Heart right ventricle (tissue), 16 donors: ENCODE data around the gene TOP2A. TPM values are rescaled to one million over a fixed set of nuclear protein-coding genes. Genes with fewer than 3 reads are reported as not detected.
"Not testable (repeated sequence)": the region's sequence is repeated elsewhere in the genome, so short reads cannot be mapped to it uniquely, and the experiment has no call there.

ENCODE experiments used
- ATAC-seq, 8 donors: fragments of 200-7000 bp; cut with Tn5 transposase; one replicate each; pipeline ENCODE4 v1.9.1; 2020; ENCODE audit warnings: mild to moderate bottlenecking in 8 of 8, moderate library complexity in 8 of 8, moderate number of reproducible peaks in 1 of 8
- DNase-seq, 2 donors: peaks; one replicate each; pipeline ENCODE4 v3.0.0-alpha.2; 2020
- H3K27ac ChIP-seq, 10 donors: fragments of 200-600 bp; sonication (generic) in 2 of 10; one replicate each; pipeline versions ENCODE4 v1.5.0 to v1.8.0; 2020 to 2022; ENCODE audit warnings: mild to moderate bottlenecking in 3 of 10
- H3K27me3 ChIP-seq, 7 donors: fragments of 200-600 bp; one replicate each; pipeline ENCODE4 v1.8.0; 2021 to 2022; ENCODE audit warnings: mild to moderate bottlenecking in 2 of 7
- H3K36me3 ChIP-seq, 9 donors: fragments of 200-600 bp; sonication (generic) in 1 of 9; one replicate each; pipeline versions ENCODE4 v1.5.0 to v1.8.0; 2020 to 2022; ENCODE audit warnings: mild to moderate bottlenecking in 2 of 9
- H3K4me1 ChIP-seq, 9 donors: fragments of 200-600 bp; sonication (generic) in 1 of 9; one replicate each; pipeline versions ENCODE4 v1.5.0 to v1.8.0; 2020 to 2022; ENCODE audit warnings: mild to moderate bottlenecking in 4 of 9
- H3K4me3 ChIP-seq, 10 donors: fragments of 200-600 bp; sonication (generic) in 2 of 10; one replicate each; pipeline versions ENCODE4 v1.5.0 to v1.8.0; 2020 to 2022; ENCODE audit warnings: mild to moderate bottlenecking in 7 of 10, moderate library complexity in 2 of 10
- H3K9me3 ChIP-seq, 11 donors: fragments of 200-600 bp in 10 of 11; sonication (generic) in 2 of 11; one replicate each; pipeline versions ENCODE4 v1.5.0 to v1.8.0; 2013 to 2022; ENCODE audit warnings: mild to moderate bottlenecking in 2 of 11, control low read depth in 1 of 11, moderate library complexity in 1 of 11
- CTCF ChIP-seq, 9 donors: fragments of 200-600 bp; sonication (generic) in 2 of 9; IDR thresholded peaks; one replicate each; pipeline versions ENCODE4 v1.5.0 to v1.8.0; 2021 to 2022; ENCODE audit warnings: antibody characterized with exemption in 9 of 9, mild to moderate bottlenecking in 5 of 9, moderate library complexity in 1 of 9
- WGBS, 2 donors: extraction: QIAGEN DNeasy Blood & Tissue Kit; methylation state at CpG; one replicate each; pipeline ENCODE4 v1.1.7; 2013; ENCODE audit warnings: inconsistent platforms in 1 of 2; 5-methylcytosine and 5-hydroxymethylcytosine counted together
- intact Hi-C, 10 donors: fragments of 100-400 bp; cut with DNase I; formaldehyde crosslinking; loops; one replicate each; pipeline versions ENCODE4 v1.11.1 to v1.14.2; 2022
- polyA plus RNA-seq, 2 donors: library from polyadenylated mRNA; stranded (reverse); fragments of 200-250 nt; gene quantifications; one replicate each; pipeline ENCODE4 v1.2.3, GENCODE V29; 2013
- total RNA-seq, 10 donors: library from RNA; stranded (reverse); fragmentation: NEBNext Ultra II Directional in 3 of 10; extraction: Animal tissue kit (Norgen Biotek cat#: 25700) in 3 of 10; gene quantifications; one replicate each; pipeline versions ENCODE4 v1.2.1 to v1.2.4, GENCODE V29; 2021 to 2023
- donor health status: Arrhythmogenic right ventricular cardiomyopathy.
- donor health status: ischemic (EF 13 %, LVEDD 7.1; RV severe dilation, severe dysfunction).
- donor health status: healthy with polysubstance abuse.
- donor health status: DM: no; HTN: yes; CAD: no.
- donor health status: DM: no; HTN: no; CAD: no.
- donor health status: ischemic (EF 25% LVEDD 6.9; RV normal size, moderate dysfunction).
- donor health status: ischemic (EF 25% LVEDD 5.7; RV mildly dilated, moderate dysfunction).
- donor health status: healthy.
- donor health status: DM: yes; HTN: yes; CAD: no.
- donor health status: Ischemic cardiomyopathy.
- donor health status: ischemic (EF 35%, LVEDD 5.7; RV mildly dilated, moderate dysfunction).
- donor health status: nonischemic (EF 11% LVEDD 7.7; RV severe dilation, severe dysfunction).
- donor health status: DM: yes; HTN: yes; CAD: no.
- donor health status: PGD.
- donor health status: ischemic (EF 29% LVEDD 5.4; RV normal size, mild dysfunction).
- donor health status: nonischemic (EF 23%, LVEDD 6.1; RV moderate dilation, normal function).

Gene TOP2A
- total and polyA plus RNA-seq, 12 donors, result 0.17 to 20.0 (median 1.0) TPM

GRCh38 chr17:40410082-40410481 lies 7.6 kb downstream of the TOP2A start:
- 90 to 95% methylated on average over 1 of the region's 1 CpG for WGBS, 2 donors
- Histone ChIP-seq H3K9me3 (no peaks in the 10 kb centered on the region), H3K36me3 (peaks cover 0 to 71% (median 0%) of the 10 kb centered on the region in 9 donors), H3K4me3 (no peak overlapping the region), H3K27me3 (no peaks in the 10 kb centered on the region), H3K4me1 (peaks cover 0 to 4% (median 0%) of the 10 kb centered on the region in 9 donors), H3K27ac (no peak overlapping the region)
- TF ChIP-seq CTCF (IDR thresholded peaks at IDR 0.05), result no peak
- intact Hi-C loops, result loop anchor here in 5 of 10 donors (10.0 kb wide), 3 partner anchors 45 to 205 kb away; partner anchors contain the start of genes GJD3 (in 2 of the 5) and RARA (in 2 of the 5)
- no peak for DNase-seq
- no peak for ATAC-seq

- 99% methylated on average over 4 of the region's 4 CpGs for WGBS, 2 donors
- H3K27ac ChIP-seq, ATAC-seq, intact Hi-C loops, H3K9me3 ChIP-seq, H3K4me1 ChIP-seq, H3K27me3 ChIP-seq, DNase-seq, H3K4me3 ChIP-seq: not testable (repeated sequence)
- H3K36me3 ChIP-seq, result peaks cover 0 to 77% (median 0%) of the 10 kb centered on the region in 9 donors
Observed at GRCh38 chr17:40409540-40409939, 8.2 kb downstream of the TOP2A start.

- H3K36me3 ChIP-seq, result peaks cover 0 to 77% (median 0%) of the 10 kb centered on the region in 9 donors
- H3K9me3 ChIP-seq, result no peaks in the 10 kb centered on the region
- WGBS, 2 donors, result 96 to 98% methylated on average over 3 of the region's 3 CpGs
- DNase-seq (no peak), ATAC-seq (no peak)
- H3K4me3 ChIP-seq, result no peak overlapping the region
- intact Hi-C loops, result no loop called here
- no peaks in the 10 kb centered on the region for H3K27me3 ChIP-seq
- no peak overlapping the region for H3K27ac ChIP-seq
- H3K4me1 ChIP-seq, result no peaks in the 10 kb centered on the region
- TF ChIP-seq CTCF (IDR thresholded peaks at IDR 0.05), result no peak
Observed at GRCh38 chr17:40407460-40407859, 10.2 kb downstream of the TOP2A start.

- Histone ChIP-seq H3K4me3 (no peak overlapping the region), H3K9me3 (no peaks in the 10 kb centered on the region), H3K4me1 (no peaks in the 10 kb centered on the region), H3K36me3 (peaks cover 0 to 84% (median 0%) of the 10 kb centered on the region in 9 donors), H3K27me3 (no peaks in the 10 kb centered on the region), H3K27ac (no peak overlapping the region)
- 87 to 94% methylated on average over 3 of the region's 3 CpGs for WGBS, 2 donors
- no peak for TF ChIP-seq CTCF (IDR thresholded peaks at IDR 0.05)
- intact Hi-C loops, result loop anchor here in 4 of 10 donors (5.0 kb wide), 4 partner anchors 33 to 128 kb away; partner anchors contain the start of gene GJD3 (in 1 of the 4)
- DNase-seq, result no peak
- no peak for ATAC-seq
Observed at GRCh38 chr17:40404003-40404402, 13.7 kb downstream of the TOP2A start.

GRCh38 chr17:40402668-40403067 lies 15.0 kb downstream of the TOP2A start:
- WGBS, 2 donors, result 90 to 91% methylated on average over 1 of the region's 1 CpG
- Histone ChIP-seq H3K9me3 (no peaks in the 10 kb centered on the region), H3K4me1 (no peaks in the 10 kb centered on the region), H3K36me3 (peaks cover 0 to 79% (median 0%) of the 10 kb centered on the region in 9 donors), H3K4me3 (no peak overlapping the region), H3K27ac (no peak overlapping the region), H3K27me3 (no peaks in the 10 kb centered on the region)
- ATAC-seq (no peak), DNase-seq (no peak)
- no peak for TF ChIP-seq CTCF (IDR thresholded peaks at IDR 0.05)
- intact Hi-C loops, result loop anchor here in 4 of 10 donors (5.0 kb wide), 4 partner anchors 35 to 130 kb away; partner anchors contain the start of gene GJD3 (in 1 of the 4)
